A673 (cell line): ENCODE data around the gene OBP2B. TPM values are rescaled to one million over a fixed set of nuclear protein-coding genes. Genes with fewer than 3 reads are reported as not detected.

Experiments used
- BruUV-seq: library from RNA; stranded (reverse); fragments of 400-500 nt; replicated peaks from 2 replicates; lab custom pipeline; 2021; lab: Mats Ljungman, UMichigan
- CTCF ChIA-PET: fragments of 300-600 bp; sonication (Branson Sonifier 250); formaldehyde crosslinking; loops from one replicate; lab custom pipeline; 2022; ENCODE audit warnings: antibody characterized with exemption; lab: Charles Lee
- POLR2A ChIA-PET: fragments of 300-600 bp; sonication (Branson Sonifier 250); formaldehyde crosslinking; loops from one replicate; lab custom pipeline; 2022; ENCODE audit warnings: antibody characterized with exemption; ENCODE audit not compliant: low non-redundant PET; lab: Charles Lee
- DNase-seq: peaks from one replicate; pipeline ENCODE4 v3.0.0-alpha.2; 2015; ENCODE audit warnings: low spot score
- H3K27ac ChIP-seq: fragments of 200-600 bp; sonication (generic); 2 replicates; pipeline ENCODE4 v1.5.1; 2016; ENCODE audit warnings: mixed run types, low read depth, mild to moderate bottlenecking, mixed read lengths, antibody characterized with exemption, low read length; ENCODE audit not compliant: poor library complexity, severe bottlenecking
- H3K27me3 ChIP-seq: fragments of 200-600 bp; sonication (generic); replicated peaks from 2 replicates; pipeline ENCODE4 v1.6.1; 2017; ENCODE audit warnings: mixed run types, low read depth, mild to moderate bottlenecking, mixed read lengths, antibody characterized with exemption, low read length; ENCODE audit not compliant: insufficient read depth, poor library complexity
- H3K36me3 ChIP-seq: fragments of 200-600 bp; sonication (generic); 2 replicates; pipeline ENCODE4 v1.6.1; 2016; ENCODE audit warnings: mixed run types, mild to moderate bottlenecking, mixed read lengths, antibody characterized with exemption, low read length; ENCODE audit not compliant: insufficient read depth, poor library complexity, severe bottlenecking
- H3K4me1 ChIP-seq: fragments of 200-600 bp; sonication (generic); 2 replicates; pipeline ENCODE4 v1.6.1; 2017; ENCODE audit warnings: mixed run types, mild to moderate bottlenecking, mixed read lengths, antibody characterized with exemption, low read length; ENCODE audit not compliant: insufficient read depth, poor library complexity, severe bottlenecking
- H3K4me3 ChIP-seq: fragments of 200-600 bp; sonication (generic); 2 replicates; pipeline ENCODE4 v1.5.1; 2016; ENCODE audit warnings: low read depth, mixed run types, mild to moderate bottlenecking, mixed read lengths, low read length; ENCODE audit not compliant: poor library complexity, severe bottlenecking
- H3K9me3 ChIP-seq: fragments of 200-600 bp; sonication (generic); 2 replicates; pipeline ENCODE4 v1.6.1; 2016; ENCODE audit warnings: mixed run types, low read depth, mild to moderate bottlenecking, mixed read lengths, antibody characterized with exemption, low read length; ENCODE audit not compliant: poor library complexity, severe bottlenecking
- CTCF ChIP-seq: fragments of 300-800, 200-600 bp; sonication (generic); conservative IDR thresholded peaks from 2 replicates; pipeline ENCODE4 v1.5.1; 2017; ENCODE audit warnings: low read depth, mild to moderate bottlenecking, antibody characterized with exemption, low read length, moderate library complexity, mixed read lengths
- EZH2 ChIP-seq: fragments of 200-600 bp; sonication (generic); IDR thresholded peaks from 2 replicates; pipeline ENCODE4 v1.6.1; 2017; ENCODE audit warnings: borderline replicate concordance, low read depth, mild to moderate bottlenecking, mixed read lengths, antibody characterized with exemption, low read length; ENCODE audit not compliant: poor library complexity, severe bottlenecking
- intact Hi-C: fragments of 100-400 bp; cut with micrococcal nuclease; formaldehyde crosslinking; loops from one replicate; pipeline ENCODE4 v1.10.0; 2022; ENCODE audit not compliant: unreplicated experiment
- total RNA-seq: library from RNA; stranded (reverse); gene quantifications from 2 replicates; pipeline ENCODE4 v1.2.3, GENCODE V29; 2021

The OBP2B gene
- total RNA-seq, 1 experiment from 2014 or later = not detected

GRCh38 chr9:133181561-133181960 lies 27.5 kb downstream of the OBP2B start:
- Histone ChIP-seq H3K4me3 (no peak overlapping the region), H3K27ac (no peak overlapping the region), H3K4me1 (no peaks in the 10 kb centered on the region), H3K27me3 (peaks cover 28% of the 10 kb centered on the region), H3K36me3 (no peaks in the 10 kb centered on the region), H3K9me3 (no peaks in the 10 kb centered on the region)
- no TSS peak for BruUV-seq
- TF ChIP-seq EZH2 (no peak), CTCF (no peak)
- ChIA-PET POLR2A (interaction anchor here (0.5 kb wide), 1 partner anchor 173 kb away, joined by 3 read pairs; no protein-coding TSS in a partner anchor), CTCF (no interaction called here)
- DNase-seq = no peak
- intact Hi-C loops = loop anchor here (10.0 kb wide), 1 partner anchor 93 kb away; the partner anchor contains the start of gene ABO

GRCh38 chr9:133180953-133181352 lies 28.1 kb downstream of the OBP2B start:
- Histone ChIP-seq H3K36me3 (no peaks in the 10 kb centered on the region), H3K4me3 (no peak overlapping the region), H3K27me3 (peaks cover 32% of the 10 kb centered on the region), H3K27ac (no peak overlapping the region), H3K9me3 (no peaks in the 10 kb centered on the region), H3K4me1 (no peaks in the 10 kb centered on the region)
- CTCF ChIA-PET = no interaction called here
- TF ChIP-seq EZH2 (no peak), CTCF (no peak)
- no TSS peak for BruUV-seq
- DNase-seq = no peak
- POLR2A ChIA-PET = no interaction called here
- intact Hi-C loops = loop anchor here (10.0 kb wide), 1 partner anchor 94 kb away; the partner anchor contains the start of gene ABO

GRCh38 chr9:133173056-133173455 lies 36.0 kb downstream of the OBP2B start:
- ChIA-PET CTCF (interaction anchor here (0.6 kb wide), 1 partner anchor 12 kb away, joined by 6 read pairs; no protein-coding TSS in a partner anchor), POLR2A (no interaction called here)
- Histone ChIP-seq H3K36me3 (no peaks in the 10 kb centered on the region), H3K4me1 (no peaks in the 10 kb centered on the region), H3K9me3 (no peaks in the 10 kb centered on the region), H3K4me3 (no peak overlapping the region), H3K27ac (no peak overlapping the region), H3K27me3 (peaks cover 18% of the 10 kb centered on the region)
- no peak for TF ChIP-seq EZH2
- no peak for TF ChIP-seq CTCF
- intact Hi-C loops = no loop called here
- DNase-seq = no peak
- BruUV-seq = no TSS peak
